Stomach (tissue), 9 donors: ENCODE data around the gene ZCRB1. TPM values are rescaled to one million over a fixed set of nuclear protein-coding genes. Genes with fewer than 3 reads are reported as not detected.
"Not testable (repeated sequence)": the region's sequence is repeated elsewhere in the genome, so short reads cannot be mapped to it uniquely, and the experiment has no call there.

Source experiments
- DNase-seq, 2 donors: peaks; one replicate each; pipeline versions ENCODE4 v3.0.0 to v3.0.0-alpha.2; 2013 to 2019
- H3K27ac ChIP-seq, 5 donors: fragments of 200-600 bp in 4 of 5; sonication (generic) in 4 of 5; one replicate each; pipeline ENCODE4 v1.5.1; 2013 to 2019; ENCODE audit warnings: mild to moderate bottlenecking in 1 of 5, moderate library complexity in 1 of 5
- H3K27me3 ChIP-seq, 3 donors: fragments of 200-600 bp; sonication (generic); one replicate each; pipeline ENCODE4 v1.5.1; 2017 to 2019; ENCODE audit warnings: mixed run types in 1 of 3
- H3K36me3 ChIP-seq, 4 donors: fragments of 200-600 bp; sonication (generic); 1 replicate in 3 of 4; 2 replicates in 1 of 4; pipeline ENCODE4 v1.5.1; 2016 to 2019
- H3K4me1 ChIP-seq, 4 donors: fragments of 200-600 bp; sonication (generic); one replicate each; pipeline ENCODE4 v1.5.1; 2016 to 2019
- H3K4me3 ChIP-seq, 4 donors: fragments of 200-600 bp; sonication (generic) in 3 of 4; one replicate each; pipeline ENCODE4 v1.5.1; 2016 to 2019; ENCODE audit warnings: mild to moderate bottlenecking in 1 of 4
- H3K9me3 ChIP-seq, 4 donors: fragments of 200-600 bp; sonication (generic); one replicate each; pipeline ENCODE4 v1.5.1; 2016 to 2019
- EP300 ChIP-seq: sonication (generic); formaldehyde crosslinking; IDR thresholded peaks from one replicate; pipeline ENCODE4 v1.6.1; 2017; ENCODE audit warnings: antibody characterized with exemption
- POLR2A ChIP-seq, 4 donors: fragments of 450-650 bp; IDR thresholded peaks; one replicate each; pipeline ENCODE4 v1.6.1; 2016; ENCODE audit warnings: antibody characterized with exemption in 4 of 4, control low read depth in 2 of 4, mild to moderate bottlenecking in 1 of 4, moderate library complexity in 1 of 4
- POLR2AphosphoS5 ChIP-seq, 3 donors: sonication (generic); formaldehyde crosslinking; IDR thresholded peaks; one replicate each; pipeline ENCODE4 v1.6.1; 2016; ENCODE audit warnings: antibody characterized with exemption in 3 of 3
- WGBS, 5 donors: extraction: QIAGEN DNeasy Blood & Tissue Kit in 3 of 5; methylation state at CpG; one replicate each; pipeline versions ENCODE4 v1.1.5 to v1.1.7; 2013 to 2018; 5-methylcytosine and 5-hydroxymethylcytosine counted together
- intact Hi-C: fragments of 100-400 bp; cut with DNase I; formaldehyde crosslinking; loops from one replicate; pipeline ENCODE4 v1.15.1; 2023; ENCODE audit warnings: low total_unique reads
- polyA plus RNA-seq, 3 donors: library from polyadenylated mRNA; stranded (reverse); fragments of 200-250 nt; gene quantifications; one replicate each; pipeline ENCODE4 v1.2.3, GENCODE V29; 2013
- total RNA-seq, 5 donors: library from RNA; depleted of rRNA; stranded (reverse); fragments of >200 nt; gene quantifications; one replicate each; pipeline versions ENCODE4 v1.1.0 to v1.2.3, GENCODE V29; 2014 to 2016
- TF ChIP-seq, protein P1 (sequence below), 7 experiments: fragments of 450-650 bp in 4 of 7; fragments of 200-600 bp in 3 of 7; sonication (generic) in 3 of 7; IDR thresholded peaks; one replicate each; pipeline ENCODE4 v1.5.1; 2016 to 2019; ENCODE audit warnings: antibody characterized with exemption in 7 of 7, control low read depth in 2 of 7, mild to moderate bottlenecking in 1 of 7
- donor health status: healthy with polysubstance abuse.
- donor health status: Bipolar disorder and iron deficiency.
- donor health status: healthy.

The ZCRB1 gene
- total and polyA plus RNA-seq, 8 donors, result 0.58 to 97.5 (median 34.2) TPM

DNA sequence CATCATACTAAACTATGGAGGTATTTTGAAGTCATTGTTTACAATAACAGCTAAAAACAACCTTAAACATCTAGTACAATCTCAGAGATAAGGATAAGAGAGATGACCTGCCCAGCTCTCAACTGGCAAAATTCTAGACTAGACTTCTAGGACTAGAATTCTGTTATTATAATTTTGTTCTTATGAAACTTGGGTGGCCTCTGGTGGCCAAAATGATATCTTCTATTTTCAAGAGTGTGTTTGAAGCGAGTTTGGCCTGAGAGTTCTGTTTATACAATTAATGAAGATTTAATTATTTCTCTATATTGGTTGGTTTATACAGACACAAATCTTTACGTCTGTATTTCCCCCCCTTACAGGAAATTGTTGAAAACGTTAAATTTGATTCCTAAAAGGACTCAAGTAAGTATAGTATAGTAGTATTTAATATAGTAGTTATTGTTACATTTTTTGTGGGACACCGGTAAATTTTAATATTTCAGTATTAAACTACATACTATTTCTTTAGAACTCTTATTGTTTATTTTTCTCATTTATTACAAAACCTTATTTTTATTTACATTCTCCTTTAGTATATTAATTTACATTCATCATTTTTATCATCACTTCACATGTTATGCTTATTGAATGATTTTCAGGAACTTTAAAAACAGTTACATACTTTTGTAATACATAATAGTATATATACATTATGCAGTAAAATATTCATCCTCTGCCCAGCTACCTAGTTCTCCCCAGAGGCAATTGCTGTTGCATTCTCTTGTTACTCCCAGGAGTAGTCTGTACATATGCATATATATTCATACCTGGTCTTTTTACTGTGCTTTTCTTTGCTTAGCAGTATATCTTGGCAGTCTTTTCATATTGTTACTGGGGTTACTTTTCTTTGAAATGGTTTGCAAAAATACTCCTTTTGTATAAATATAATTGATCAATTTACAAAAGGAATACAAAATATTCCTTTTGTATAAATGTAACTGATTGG lies 6.7 kb upstream of the ZCRB1 start:
- TF ChIP-seq, protein P1, sequence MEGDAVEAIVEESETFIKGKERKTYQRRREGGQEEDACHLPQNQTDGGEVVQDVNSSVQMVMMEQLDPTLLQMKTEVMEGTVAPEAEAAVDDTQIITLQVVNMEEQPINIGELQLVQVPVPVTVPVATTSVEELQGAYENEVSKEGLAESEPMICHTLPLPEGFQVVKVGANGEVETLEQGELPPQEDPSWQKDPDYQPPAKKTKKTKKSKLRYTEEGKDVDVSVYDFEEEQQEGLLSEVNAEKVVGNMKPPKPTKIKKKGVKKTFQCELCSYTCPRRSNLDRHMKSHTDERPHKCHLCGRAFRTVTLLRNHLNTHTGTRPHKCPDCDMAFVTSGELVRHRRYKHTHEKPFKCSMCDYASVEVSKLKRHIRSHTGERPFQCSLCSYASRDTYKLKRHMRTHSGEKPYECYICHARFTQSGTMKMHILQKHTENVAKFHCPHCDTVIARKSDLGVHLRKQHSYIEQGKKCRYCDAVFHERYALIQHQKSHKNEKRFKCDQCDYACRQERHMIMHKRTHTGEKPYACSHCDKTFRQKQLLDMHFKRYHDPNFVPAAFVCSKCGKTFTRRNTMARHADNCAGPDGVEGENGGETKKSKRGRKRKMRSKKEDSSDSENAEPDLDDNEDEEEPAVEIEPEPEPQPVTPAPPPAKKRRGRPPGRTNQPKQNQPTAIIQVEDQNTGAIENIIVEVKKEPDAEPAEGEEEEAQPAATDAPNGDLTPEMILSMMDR (IDR thresholded peaks at IDR 0.05), result peak in 5 of 7 experiments; percentile 19 to 59 (median 47)
- TF ChIP-seq POLR2A (IDR thresholded peaks at IDR 0.05), result no peak

DNA sequence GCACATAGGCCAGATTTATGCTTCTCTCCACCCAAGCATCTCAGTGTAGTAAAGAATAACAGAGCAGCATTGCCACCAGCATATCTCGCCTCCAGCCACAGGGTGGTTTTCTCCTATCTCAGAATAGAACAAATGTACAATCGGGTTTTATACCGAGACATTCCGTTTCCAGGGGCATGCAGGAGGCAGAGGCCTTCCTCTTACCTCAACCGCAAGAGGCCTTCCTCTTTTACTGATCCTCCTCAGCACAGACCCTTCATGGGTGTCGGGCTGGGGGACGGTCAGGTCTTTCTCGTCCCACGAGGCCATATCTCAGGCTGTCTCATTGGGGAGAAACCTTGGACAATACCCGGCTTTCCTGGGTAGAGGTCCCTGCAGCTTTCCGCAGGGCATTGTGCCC lies 4.2 kb upstream of the ZCRB1 start:
- H3K27me3 ChIP-seq, DNase-seq, H3K9me3 ChIP-seq, H3K36me3 ChIP-seq, H3K4me3 ChIP-seq, intact Hi-C loops, H3K27ac ChIP-seq: not testable (repeated sequence)
- H3K4me1 ChIP-seq, result peaks cover 16 to 68% (median 40%) of the 10 kb centered on the region in 4 donors
- WGBS, 5 donors, result 72 to 87% (median 79%) methylated on average over 11 of the region's 11 CpGs

More for the DNA sequence above, 6.7 kb upstream of the ZCRB1 start:
- Histone ChIP-seq H3K36me3 (peaks cover 10 to 17% (median 16%) of the 10 kb centered on the region in 4 donors), H3K4me1 (peaks cover 5 to 54% (median 25%) of the 10 kb centered on the region in 4 donors), H3K27ac (no peak overlapping the region), H3K27me3 (no peaks in the 10 kb centered on the region), H3K9me3 (no peaks in the 10 kb centered on the region), H3K4me3 (no peak overlapping the region)
- peak in 1 of 2 donors; percentile 75 for DNase-seq
- intact Hi-C loops, result no loop called here
- 26 to 36% (median 27%) methylated on average over 4 of the region's 4 CpGs for WGBS, 5 donors

GRCh38 chr12:42327227-42327590 lies 1.3 kb upstream of the ZCRB1 start:
- TF ChIP-seq POLR2AphosphoS5 (IDR thresholded peaks at IDR 0.05), result no peak
- no peak for TF ChIP-seq EP300
- TF ChIP-seq POLR2A (IDR thresholded peaks at IDR 0.05), result no peak
- TF ChIP-seq, protein P1 (IDR thresholded peaks at IDR 0.05), result no peak
- 23 to 42% (median 34%) methylated on average over 2 of the region's 2 CpGs for WGBS, 5 donors
- no peak for DNase-seq
- H3K27me3 ChIP-seq, result no peaks in the 10 kb centered on the region
- peaks cover 22 to 82% (median 58%) of the 10 kb centered on the region in 4 donors for H3K4me1 ChIP-seq
- H3K4me3 ChIP-seq, result peak overlapping the region; percentile 68 to 87 (median 82)
- intact Hi-C loops, result loop anchor here (5.0 to 10.0 kb wide), 2 partner anchors 82 to 190 kb away; no protein-coding TSS in a partner anchor
- H3K27ac ChIP-seq, result peak overlapping the region in 4 of 5 donors; percentile 41 to 96 (median 92)
- H3K36me3 ChIP-seq, result peaks cover 0 to 12% (median 1%) of the 10 kb centered on the region in 4 donors
- H3K9me3 ChIP-seq, result no peaks in the 10 kb centered on the region

GRCh38 chr12:42326541-42327226 lies 790 bp upstream of the ZCRB1 start:
- DNase-seq, result peak in 1 of 2 donors; percentile 51
- Histone ChIP-seq H3K36me3 (peaks cover 0 to 12% (median 4%) of the 10 kb centered on the region in 4 donors), H3K27me3 (no peaks in the 10 kb centered on the region), H3K4me1 (peaks cover 20 to 76% (median 55%) of the 10 kb centered on the region in 4 donors), H3K4me3 (peak overlapping the region; percentile 68 to 87 (median 82)), H3K27ac (peak overlapping the region; percentile 85 to 96 (median 93)), H3K9me3 (no peaks in the 10 kb centered on the region)
- intact Hi-C loops, result loop anchor here (5.0 to 10.0 kb wide), 2 partner anchors 82 to 189 kb away; no protein-coding TSS in a partner anchor
- TF ChIP-seq, protein P1 (IDR thresholded peaks at IDR 0.05), result no peak
- TF ChIP-seq POLR2AphosphoS5 (IDR thresholded peaks at IDR 0.05) (no peak), POLR2A (IDR thresholded peaks at IDR 0.05) (no peak), EP300 (no peak)
- WGBS, 5 donors, result 3 to 10% (median 4%) methylated on average over 13 of the region's 13 CpGs
